SK-N-MC (cell line): ENCODE measurements around the gene DDX42.
"Not testable (repeated sequence)": the region's sequence is repeated elsewhere in the genome, so short reads cannot be mapped to it uniquely, and the experiment has no call there.

Source experiments
- DNase-seq: peaks from one replicate; pipeline ENCODE4 v3.0.0-alpha.2; 2011; ENCODE audit warnings: low read depth, low spot score
- H3K27ac ChIP-seq: fragments of 200-600 bp; sonication (generic); 2 replicates; pipeline ENCODE4 v1.5.1; 2016; ENCODE audit warnings: mixed run types
- H3K36me3 ChIP-seq: fragments of 200-600 bp; sonication (generic); 2 replicates; pipeline ENCODE4 v1.6.1; 2017; ENCODE audit warnings: antibody characterized with exemption, low read length, mixed read lengths; ENCODE audit not compliant: insufficient read depth
- H3K4me3 ChIP-seq: fragments of 200-600 bp; sonication (generic); 2 replicates; pipeline ENCODE4 v1.5.1; 2016
- H3K9ac ChIP-seq: fragments of 200-600 bp; sonication (generic); 2 replicates; pipeline ENCODE4 v1.8.0; 2017; ENCODE audit warnings: mixed run types, mixed read lengths; ENCODE audit not compliant: insufficient read length
- H3K9me3 ChIP-seq: fragments of 200-600 bp; sonication (generic); 2 replicates; pipeline ENCODE4 v1.6.1; 2017; ENCODE audit warnings: low read depth, mild to moderate bottlenecking, antibody characterized with exemption, low read length, moderate library complexity, mixed read lengths
- EZH2 ChIP-seq: fragments of 200-600 bp; sonication (generic); IDR thresholded peaks from one replicate; pipeline ENCODE4 v1.6.1; 2017; ENCODE audit warnings: antibody characterized with exemption
- FOXP2 ChIP-seq: optimal IDR thresholded peaks from 2 replicates; pipeline ENCODE3; 2011; ENCODE audit warnings: mild to moderate bottlenecking, moderate library complexity; ENCODE audit not compliant: insufficient read depth; ENCODE audit errors: extremely low read length, control extremely low read depth
- POLR2AphosphoS5 ChIP-seq: IDR thresholded peaks from 2 replicates; pipeline ENCODE4 v1.6.1; 2012; ENCODE audit warnings: mild to moderate bottlenecking, low read depth, low read length, borderline replicate concordance

DDX42 gene

DNA sequence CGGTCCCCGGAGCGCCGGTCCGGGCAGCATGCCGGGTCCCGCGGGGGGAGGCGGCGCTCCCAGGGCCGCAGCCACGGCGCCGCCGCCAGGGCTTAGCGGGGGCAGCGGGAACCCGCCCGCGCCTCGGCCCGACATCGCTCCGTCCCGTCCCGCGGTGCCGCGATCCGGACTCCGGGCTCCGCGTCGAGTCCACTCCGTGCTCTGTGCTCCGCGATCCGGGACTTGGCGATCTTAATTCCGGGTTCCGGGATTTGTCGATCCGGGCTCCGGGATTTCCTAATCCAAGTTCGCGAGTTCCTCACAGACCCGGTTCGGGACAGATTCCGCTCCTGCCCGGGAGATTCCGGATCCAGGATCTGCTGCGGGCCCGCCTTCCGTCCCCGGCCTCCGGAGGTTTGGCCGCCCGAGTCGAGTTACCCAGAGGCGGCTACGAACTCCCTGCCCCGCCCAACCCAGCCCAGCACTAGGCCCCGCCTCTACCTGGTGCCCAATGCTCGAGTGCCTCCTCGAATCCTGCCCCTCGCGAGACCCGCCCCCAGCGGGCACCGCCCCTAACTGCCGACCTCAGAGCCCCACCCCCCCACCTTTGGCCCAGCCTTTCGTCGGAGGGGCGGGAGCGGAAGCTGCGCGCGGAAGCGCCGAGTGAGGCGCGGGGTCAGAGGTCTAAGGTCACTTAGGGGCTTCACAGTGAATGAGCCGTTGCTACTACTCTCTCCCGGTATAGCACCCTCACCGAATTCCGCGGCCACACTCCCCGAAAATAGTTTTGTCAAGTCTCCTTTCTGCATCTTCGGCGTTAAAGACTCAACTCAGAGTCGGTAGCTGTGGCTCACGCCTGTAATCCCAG is 68.8 kb downstream of the DDX42 start, which contains the start of gene SMARCD2:
Gene SMARCD2 (minus strand): TSS at position 146 of the 847 bp plus-strand sequence. CDS start 11 bp downstream, at position 135.
- peak; percentile 89 for DNase-seq
- Histone ChIP-seq H3K4me3 (peak within 1 kb of the TSS; percentile 90), H3K9ac (peak within 1 kb of the TSS; percentile 83), H3K27ac (peak within 1 kb of the TSS; percentile 65; the same call in 1 of the 2 replicates), H3K36me3 (no peaks in the 10 kb centered on the region), H3K9me3 (no peaks in the 10 kb centered on the region)
- TF ChIP-seq FOXP2 (peak; percentile 95), POLR2AphosphoS5 (peak; percentile 32; the same call in 1 of the 2 replicates), EZH2 (no peak)

DNA sequence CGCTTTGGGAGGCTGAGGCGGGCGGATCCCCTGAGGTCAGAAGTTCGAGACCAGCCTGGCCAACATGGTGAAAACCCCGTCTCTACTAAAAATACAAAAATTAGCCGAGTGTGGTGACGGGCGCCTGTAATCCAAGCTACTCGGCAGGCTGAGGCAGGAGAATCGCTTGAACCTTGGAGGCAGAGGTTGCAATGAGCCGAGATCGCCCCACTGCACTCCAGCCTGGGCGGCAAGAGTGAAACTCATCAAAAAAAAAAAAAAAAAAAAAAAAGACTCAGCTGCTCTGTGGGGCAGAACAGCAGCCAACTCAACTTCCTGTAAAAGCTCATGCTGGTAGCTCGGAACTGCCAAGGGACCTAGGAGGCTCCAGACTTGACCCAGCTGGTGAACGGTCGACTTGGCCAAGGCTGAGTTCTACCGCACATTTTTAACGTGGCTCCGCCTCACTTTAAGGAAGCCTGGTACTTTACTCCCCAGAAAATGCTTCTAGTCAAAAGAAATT is 69.5 kb downstream of the DDX42 start:
- peak overlapping the region; percentile 83 for H3K4me3 ChIP-seq
- H3K9ac ChIP-seq: peak overlapping the region; percentile 50
- DNase-seq, H3K9me3 ChIP-seq, H3K36me3 ChIP-seq: not testable (repeated sequence)
- H3K27ac ChIP-seq: peak overlapping the region; percentile 65; the same call in 1 of the 2 replicates

DNA sequence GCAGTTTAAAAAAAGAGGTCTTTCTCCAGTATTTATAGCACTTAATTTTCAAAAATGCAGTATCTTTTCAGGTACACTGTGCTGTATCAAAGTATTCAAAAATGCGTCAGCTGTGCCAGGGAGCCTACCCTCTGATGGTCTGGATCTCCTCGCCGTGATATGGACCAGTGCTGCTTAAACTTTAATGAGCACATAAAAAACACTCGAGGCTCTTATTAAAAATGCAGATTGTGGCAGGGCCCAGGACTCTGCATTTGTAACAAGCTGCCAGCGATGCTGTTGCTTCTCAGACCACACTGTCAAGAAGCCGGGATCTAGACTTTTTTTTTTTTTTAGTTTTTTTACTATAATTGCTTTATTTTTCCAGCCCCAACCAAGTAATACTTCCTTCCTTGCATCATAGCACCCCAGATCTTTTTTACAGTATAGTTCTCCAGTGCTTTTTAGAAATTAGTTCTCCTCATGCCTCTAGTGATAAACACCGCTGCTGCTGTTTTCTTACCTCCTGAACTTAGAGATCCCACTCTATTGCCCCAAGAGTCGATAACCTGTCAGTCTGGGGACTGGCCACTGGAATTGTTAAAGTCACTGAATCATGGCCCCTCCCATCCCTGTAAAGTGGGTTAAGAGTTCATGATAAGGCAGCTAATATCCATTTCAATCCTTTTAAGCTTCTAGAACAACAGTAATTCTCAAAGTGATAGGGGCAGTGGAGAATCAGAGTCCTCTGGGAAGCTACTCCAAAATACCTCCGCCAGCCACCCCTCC is 70.1 kb downstream of the DDX42 start:
- Histone ChIP-seq H3K27ac (peak overlapping the region; percentile 65; the same call in 1 of the 2 replicates), H3K4me3 (peak overlapping the region; percentile 83; the same call in 1 of the 2 replicates), H3K9ac (no peak overlapping the region), H3K9me3 (no peaks in the 10 kb centered on the region), H3K36me3 (no peaks in the 10 kb centered on the region)
- TF ChIP-seq FOXP2: no peak
- no peak for TF ChIP-seq EZH2
- TF ChIP-seq POLR2AphosphoS5: no peak
- no peak for DNase-seq

DNA sequence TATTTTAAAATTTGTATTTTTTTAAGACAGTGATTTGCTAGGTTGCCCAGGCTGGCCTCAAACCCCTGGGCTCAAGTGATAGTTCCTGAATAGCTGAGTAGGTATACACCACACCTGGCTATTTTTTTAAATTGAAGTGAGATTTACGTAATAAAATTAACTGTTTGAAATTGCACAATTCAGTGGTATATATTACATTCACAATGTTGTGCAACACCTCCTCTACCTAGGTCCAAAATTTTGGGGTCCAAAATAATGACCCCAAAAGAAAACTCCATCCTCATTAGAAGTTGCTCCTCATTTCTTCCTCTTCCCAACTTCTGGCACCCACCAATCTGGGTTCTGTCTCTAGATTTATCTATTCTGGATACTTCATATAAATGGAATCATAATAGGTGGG is 71.5 kb downstream of the DDX42 start:
- DNase-seq: no peak
- no peak overlapping the region for H3K4me3 ChIP-seq
- TF ChIP-seq POLR2AphosphoS5 (no peak), FOXP2 (no peak)

DNA sequence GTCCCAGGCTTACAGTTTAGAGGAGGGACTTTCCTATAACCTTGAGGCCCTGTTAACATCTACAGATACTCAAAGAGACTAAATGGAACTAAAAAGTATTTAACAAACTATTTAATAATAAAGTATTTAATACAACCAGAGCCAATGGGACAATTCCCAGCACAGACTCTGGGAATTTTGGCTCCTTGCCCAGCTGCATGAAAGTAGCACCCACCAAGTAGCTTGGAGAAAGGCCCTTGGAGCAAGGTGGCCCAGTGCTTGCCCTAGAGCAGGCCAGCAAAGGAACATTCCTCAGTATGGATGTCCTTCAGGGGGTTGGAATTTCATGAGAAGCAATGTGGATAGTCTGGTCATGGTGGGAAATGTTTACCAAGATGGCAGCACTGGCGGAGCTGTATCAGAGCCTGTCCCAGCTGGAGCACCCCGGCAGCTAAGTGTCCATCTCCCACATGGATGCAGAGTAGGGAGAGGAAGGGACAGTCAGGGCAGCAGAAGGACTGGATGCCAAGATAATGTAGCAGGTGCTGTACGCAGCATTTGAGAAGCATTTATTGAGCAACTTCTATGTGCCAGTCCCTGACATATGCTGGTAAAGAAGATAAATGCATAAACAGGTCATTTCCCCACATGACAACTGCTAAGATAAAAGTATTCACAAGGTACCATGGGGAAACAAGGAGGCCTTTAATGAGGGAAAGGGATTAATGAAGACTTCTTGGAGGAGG is 73.7 kb downstream of the DDX42 start:
- Histone ChIP-seq H3K36me3 (no peaks in the 10 kb centered on the region), H3K27ac (no peak overlapping the region), H3K9ac (no peak overlapping the region), H3K4me3 (no peak overlapping the region), H3K9me3 (no peaks in the 10 kb centered on the region)
- TF ChIP-seq EZH2: no peak
- TF ChIP-seq FOXP2: no peak
- no peak for TF ChIP-seq POLR2AphosphoS5
- DNase-seq: no peak

More for the DNA sequence above, 71.5 kb downstream of the DDX42 start:
- Histone ChIP-seq H3K9me3 (no peaks in the 10 kb centered on the region), H3K36me3 (no peaks in the 10 kb centered on the region), H3K9ac (no peak overlapping the region), H3K27ac (no peak overlapping the region)

- H3K4me3 ChIP-seq: no peak overlapping the region
- H3K9me3 ChIP-seq: no peaks in the 10 kb centered on the region
- TF ChIP-seq EZH2: no peak
- no peak for TF ChIP-seq POLR2AphosphoS5
- no peak for TF ChIP-seq FOXP2
- DNase-seq: no peak
- no peak overlapping the region for H3K9ac ChIP-seq
- H3K27ac ChIP-seq: no peak overlapping the region
- no peaks in the 10 kb centered on the region for H3K36me3 ChIP-seq
Measured at GRCh38 chr17:63848834-63849689, 75.1 kb downstream of the DDX42 start.

DNA sequence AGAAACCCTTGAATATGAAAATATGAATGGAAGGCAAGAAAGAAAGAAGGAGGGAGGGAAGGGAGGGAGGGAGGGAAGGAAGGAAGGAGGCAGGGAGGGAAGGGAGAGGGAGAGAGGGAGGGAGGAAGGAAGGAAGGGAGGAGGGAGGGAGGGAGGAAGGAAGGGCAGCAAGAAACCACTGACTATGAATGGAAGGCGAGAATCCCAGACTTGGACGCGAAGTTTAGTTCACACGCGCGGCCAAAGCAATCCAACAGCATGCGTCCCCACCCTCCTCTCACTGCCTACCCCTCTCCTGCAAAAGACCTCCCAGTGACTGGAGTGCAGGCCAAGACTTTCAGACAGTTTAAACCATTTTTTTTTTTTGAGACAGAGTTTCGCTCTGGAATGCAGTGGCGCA is 76.4 kb downstream of the DDX42 start:
- no peak for DNase-seq
- TF ChIP-seq EZH2: no peak
- TF ChIP-seq FOXP2: no peak
- no peak for TF ChIP-seq POLR2AphosphoS5

More for the DNA sequence above, 76.4 kb downstream of the DDX42 start:
- Histone ChIP-seq H3K27ac (no peak overlapping the region), H3K9me3 (no peaks in the 10 kb centered on the region), H3K9ac (no peak overlapping the region), H3K36me3 (no peaks in the 10 kb centered on the region), H3K4me3 (no peak overlapping the region)
